ENCODE measurements around the gene BFAR. TPM values are rescaled to one million over a fixed set of nuclear protein-coding genes. Genes with fewer than 3 reads are reported as not detected.
A peak's percentile ranks its signal among the peaks of the same experiment; 100 is the strongest.
"Not testable (repeated sequence)": the region's sequence is repeated elsewhere in the genome, so short reads cannot be mapped to it uniquely, and the experiment has no call there.

The BFAR gene
- total and polyA plus RNA-seq, 7 experiments from 2014 or later: 36.3 to 82.0 (median 51.0) TPM

- ATAC-seq (no peak), DNase-seq (no peak)
- Histone ChIP-seq H3K27ac (ENCODE audit: low read depth, low read length) (no peak overlapping the region), H3K36me3 (ENCODE audit: control insufficient read depth in 2 of 3, insufficient read depth in 3 of 3, low read length in 3 of 3) (peaks cover 10 to 47% (median 11%) of the 10 kb centered on the region in 3 experiments), H3K9me3 (ENCODE audit: control insufficient read depth in 2 of 3, low read length in 3 of 3) (no peaks in the 10 kb centered on the region), H3K27me3 (ENCODE audit: control insufficient read depth in 2 of 2, insufficient read depth in 2 of 2, low read length in 2 of 2) (no peaks in the 10 kb centered on the region), H3K4me3 (ENCODE audit: low read length) (no peak overlapping the region), H3K4me1 (ENCODE audit: control insufficient read depth in 2 of 2, insufficient read depth in 2 of 2, low read length in 2 of 2) (peaks cover 21 to 22% of the 10 kb centered on the region in 2 donors)
- H3K4me1 Mint-ChIP-seq: peaks cover 19 to 53% (median 46%) of the 10 kb centered on the region in 7 donors
- ChIA-PET POLR2A (no interaction called here), CTCF (no interaction called here)
- peaks cover 0 to 6% (median 0%) of the 10 kb centered on the region in 11 donors for H3K9me3 Mint-ChIP-seq
- peaks cover 0 to 35% (median 15%) of the 10 kb centered on the region in 5 donors for H3K36me3 Mint-ChIP-seq
- intact Hi-C loops (cut with micrococcal nuclease): no loop called here
- peak overlapping the region in 1 of 10 donors; percentile 32 for H3K4me3 Mint-ChIP-seq
- no peak overlapping the region for H3K27ac Mint-ChIP-seq
- H3K27me3 Mint-ChIP-seq: no peaks in the 10 kb centered on the region
These were observed 5.7 kb upstream of the BFAR start for GRCh38 chr16:14627078-14627477.

GRCh38 chr16:14628806-14629611 lies 3.7 kb upstream of the BFAR start:
- POLR2A ChIA-PET: interaction anchor here (0.7 to 1.6 kb wide), 3 partner anchors 12 to 465 kb away, joined by 3 to 8 read pairs (median 3); partner anchors contain the start of gene RRN3
- intact Hi-C loops (cut with micrococcal nuclease): no loop called here
- Histone ChIP-seq H3K4me1 (ENCODE audit: control insufficient read depth in 2 of 2, insufficient read depth in 2 of 2, low read length in 2 of 2) (peaks cover 28 to 31% of the 10 kb centered on the region in 2 donors), H3K4me3 (ENCODE audit: low read length) (peak overlapping the region; percentile 84), H3K27ac (ENCODE audit: low read depth, low read length) (peak overlapping the region; percentile 93), H3K36me3 (ENCODE audit: control insufficient read depth in 2 of 3, insufficient read depth in 3 of 3, low read length in 3 of 3) (peaks cover 9 to 37% (median 10%) of the 10 kb centered on the region in 3 experiments), H3K27me3 (ENCODE audit: control insufficient read depth in 2 of 2, insufficient read depth in 2 of 2, low read length in 2 of 2) (no peaks in the 10 kb centered on the region), H3K9me3 (ENCODE audit: control insufficient read depth in 2 of 3, low read length in 3 of 3) (no peaks in the 10 kb centered on the region)
- H3K36me3 Mint-ChIP-seq: peaks cover 0 to 23% (median 11%) of the 10 kb centered on the region in 5 donors
- H3K9me3 Mint-ChIP-seq: peaks cover 0 to 6% (median 0%) of the 10 kb centered on the region in 11 donors
- peaks cover 17 to 58% (median 53%) of the 10 kb centered on the region in 7 donors for H3K4me1 Mint-ChIP-seq
- H3K27ac Mint-ChIP-seq: peak overlapping the region; percentile 94 to 99 (median 96)
- DNase-seq (peak in 2 of 9 donors; percentile 5 to 14), ATAC-seq (no peak)
- CTCF ChIA-PET: no interaction called here
- H3K4me3 Mint-ChIP-seq: peak overlapping the region; percentile 74 to 98 (median 88)
- no peaks in the 10 kb centered on the region for H3K27me3 Mint-ChIP-seq

- DNase-seq (peak in 1 of 9 donors; percentile 3), ATAC-seq (no peak)
- H3K4me3 ChIP-seq (ENCODE audit: low read length): peak overlapping the region; percentile 84
- H3K27me3 ChIP-seq (ENCODE audit: control insufficient read depth in 2 of 2, insufficient read depth in 2 of 2, low read length in 2 of 2): no peaks in the 10 kb centered on the region
- peak overlapping the region; percentile 94 to 99 (median 96) for H3K27ac Mint-ChIP-seq
- ChIA-PET CTCF (no interaction called here), POLR2A (interaction anchor here (0.7 to 1.6 kb wide), 4 partner anchors 12 to 465 kb away, joined by 3 to 8 read pairs (median 3); partner anchors contain the start of gene RRN3)
- H3K27me3 Mint-ChIP-seq: no peaks in the 10 kb centered on the region
- H3K4me1 Mint-ChIP-seq: peaks cover 21 to 63% (median 54%) of the 10 kb centered on the region in 7 donors
- H3K9me3 Mint-ChIP-seq: peaks cover 0 to 6% (median 0%) of the 10 kb centered on the region in 11 donors
- H3K27ac ChIP-seq (ENCODE audit: low read depth, low read length): peak overlapping the region; percentile 93
- peaks cover 4 to 34% (median 5%) of the 10 kb centered on the region in 3 experiments for H3K36me3 ChIP-seq (ENCODE audit: control insufficient read depth in 2 of 3, insufficient read depth in 3 of 3, low read length in 3 of 3)
- peaks cover 0 to 21% (median 8%) of the 10 kb centered on the region in 5 donors for H3K36me3 Mint-ChIP-seq
- no peaks in the 10 kb centered on the region for H3K9me3 ChIP-seq (ENCODE audit: control insufficient read depth in 2 of 3, low read length in 3 of 3)
- intact Hi-C loops (cut with micrococcal nuclease): no loop called here
- H3K4me1 ChIP-seq (ENCODE audit: control insufficient read depth in 2 of 2, insufficient read depth in 2 of 2, low read length in 2 of 2): peaks cover 33 to 37% of the 10 kb centered on the region in 2 donors
- H3K4me3 Mint-ChIP-seq: peak overlapping the region; percentile 74 to 98 (median 88)
These were observed 3.2 kb upstream of the BFAR start for GRCh38 chr16:14629612-14629918.

- peak; percentile 84 for ATAC-seq
- H3K4me1 Mint-ChIP-seq: peaks cover 26 to 68% (median 59%) of the 10 kb centered on the region in 7 donors
- H3K36me3 ChIP-seq (ENCODE audit: control insufficient read depth in 2 of 3, insufficient read depth in 3 of 3, low read length in 3 of 3): peaks cover 4 to 29% (median 4%) of the 10 kb centered on the region in 3 experiments
- H3K27me3 ChIP-seq (ENCODE audit: control insufficient read depth in 2 of 2, insufficient read depth in 2 of 2, low read length in 2 of 2): no peaks in the 10 kb centered on the region
- intact Hi-C loops (cut with micrococcal nuclease): loop anchor here (1.0 to 10.0 kb wide), 8 partner anchors 328 to 1335 kb away; partner anchors contain the start of genes ERCC4 (in 2 of the 2), MARF1 (in 2 of the 2), MRTFB (in 1 of the 2) and NTAN1 (in 1 of the 2)
- H3K27ac ChIP-seq (ENCODE audit: low read depth, low read length): peak within 1 kb of the TSS; percentile 93
- POLR2A ChIA-PET: interaction anchor here (0.6 to 1.6 kb wide), 8 partner anchors 9 to 710 kb away, joined by 3 to 8 read pairs (median 4); partner anchors contain the start of genes ERCC4 and RRN3
- no peaks in the 10 kb centered on the region for H3K27me3 Mint-ChIP-seq
- H3K27ac Mint-ChIP-seq: peak within 1 kb of the TSS; percentile 94 to 99 (median 96)
- no peaks in the 10 kb centered on the region for H3K9me3 ChIP-seq (ENCODE audit: control insufficient read depth in 2 of 3, low read length in 3 of 3)
- DNase-seq: peak; percentile 97 to 99 (median 99)
- H3K9me3 Mint-ChIP-seq: peaks cover 0 to 6% (median 0%) of the 10 kb centered on the region in 11 donors
- H3K4me3 Mint-ChIP-seq: peak within 1 kb of the TSS; percentile 82 to 98 (median 92)
- H3K4me1 ChIP-seq (ENCODE audit: control insufficient read depth in 2 of 2, insufficient read depth in 2 of 2, low read length in 2 of 2): peaks cover 38 to 41% of the 10 kb centered on the region in 2 donors
- H3K36me3 Mint-ChIP-seq: peaks cover 0 to 21% (median 8%) of the 10 kb centered on the region in 5 donors
- peak within 1 kb of the TSS; percentile 84 for H3K4me3 ChIP-seq (ENCODE audit: low read length)
- CTCF ChIA-PET: no interaction called here
These were observed 2.7 kb upstream of the BFAR start, which contains the start of gene PARN for GRCh38 chr16:14629919-14630619. PARN (minus strand) TSS chr16:14630260; CDS start chr16:14630125, 135 bp downstream.

DNA sequence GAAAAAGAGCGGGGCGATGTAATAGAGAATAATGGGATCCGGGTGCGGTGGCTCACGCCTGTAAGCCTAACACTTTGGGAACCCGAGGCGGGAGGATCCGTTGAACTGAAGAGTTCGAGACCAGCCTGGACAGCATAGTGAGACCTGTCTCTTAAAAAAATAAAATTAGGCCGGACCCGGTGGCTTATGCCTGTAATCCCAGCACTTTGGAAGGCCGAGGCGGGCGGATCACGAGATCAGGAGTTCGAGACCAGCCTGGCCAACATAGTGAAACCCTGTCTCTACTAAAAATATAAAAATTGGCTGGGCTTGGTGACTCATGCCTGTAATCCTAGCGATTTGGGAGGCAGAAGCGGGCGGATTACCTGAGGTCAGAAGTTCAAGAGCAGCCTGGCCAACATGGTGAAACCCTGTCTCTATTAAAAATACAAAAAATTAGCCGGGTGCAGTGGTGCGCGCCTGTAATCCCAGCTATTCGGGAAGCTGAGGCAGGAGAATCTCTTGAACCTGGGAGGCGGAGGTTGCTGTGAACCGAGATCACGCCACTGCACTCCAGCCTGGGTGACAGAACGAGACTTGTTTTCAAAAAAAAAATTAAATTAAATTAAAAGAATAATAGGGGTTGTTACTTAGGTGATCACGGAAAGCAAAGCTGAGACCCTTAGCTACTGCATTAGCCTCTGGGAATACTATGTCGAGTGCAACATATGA lies 2.0 kb upstream of the BFAR start:
- ATAC-seq; H3K27me3 Mint-ChIP-seq; H3K9me3 ChIP-seq (ENCODE audit: control insufficient read depth in 2 of 3, low read length in 3 of 3); CTCF ChIA-PET; H3K27me3 ChIP-seq (ENCODE audit: control insufficient read depth in 2 of 2, insufficient read depth in 2 of 2, low read length in 2 of 2); DNase-seq; H3K9me3 Mint-ChIP-seq: not testable (repeated sequence)
- H3K4me3 ChIP-seq (ENCODE audit: low read length): peak overlapping the region; percentile 49
- H3K27ac ChIP-seq (ENCODE audit: low read depth, low read length): peak overlapping the region; percentile 93
- peaks cover 0 to 18% (median 4%) of the 10 kb centered on the region in 5 donors for H3K36me3 Mint-ChIP-seq
- H3K36me3 ChIP-seq (ENCODE audit: control insufficient read depth in 2 of 3, insufficient read depth in 3 of 3, low read length in 3 of 3): peaks cover 4 to 22% (median 4%) of the 10 kb centered on the region in 3 experiments
- H3K4me1 Mint-ChIP-seq: peaks cover 29 to 71% (median 61%) of the 10 kb centered on the region in 7 donors
- intact Hi-C loops (cut with micrococcal nuclease): loop anchor here (1.0 to 10.0 kb wide), 8 partner anchors 328 to 1334 kb away; partner anchors contain the start of genes ERCC4 (in 2 of the 2), MARF1 (in 2 of the 2), MRTFB (in 1 of the 2) and NTAN1 (in 1 of the 2)
- peak overlapping the region; percentile 94 to 100 (median 98) for H3K27ac Mint-ChIP-seq
- peaks cover 38 to 45% of the 10 kb centered on the region in 2 donors for H3K4me1 ChIP-seq (ENCODE audit: control insufficient read depth in 2 of 2, insufficient read depth in 2 of 2, low read length in 2 of 2)
- H3K4me3 Mint-ChIP-seq: peak overlapping the region; percentile 82 to 98 (median 92)
- POLR2A ChIA-PET: interaction anchor here (0.6 to 1.6 kb wide), 7 partner anchors 10 to 711 kb away, joined by 3 to 8 read pairs (median 4); partner anchors contain the start of gene ERCC4
